GM06990 (cell line): ENCODE data around the gene OTUB2.
A peak's percentile ranks its signal among the peaks of the same experiment; 100 is the strongest.

ENCODE experiments used
- DNase-seq: peaks from one replicate; pipeline ENCODE4 v3.0.0-alpha.2; 2011; ENCODE audit not compliant: insufficient read length; ENCODE audit errors: extremely low read depth
- H3K27me3 ChIP-seq: replicated peaks from 2 replicates; pipeline ENCODE4 v1.6.0; 2011; ENCODE audit warnings: low read length; ENCODE audit not compliant: control insufficient read depth, insufficient read depth
- H3K36me3 ChIP-seq: 2 replicates; pipeline ENCODE4 v1.5.1; 2011; ENCODE audit warnings: low read length; ENCODE audit not compliant: control insufficient read depth, insufficient read depth
- H3K4me3 ChIP-seq: replicated peaks from 2 replicates; pipeline ENCODE4 v1.5.1; 2011; ENCODE audit warnings: low read depth, mild to moderate bottlenecking, control low read depth, low read length
- CTCF ChIP-seq: IDR thresholded peaks from 2 replicates; pipeline ENCODE4 v1.5.1; 2011; ENCODE audit warnings: low read length, control low read depth, mild to moderate bottlenecking, inconsistent platforms; ENCODE audit not compliant: insufficient read depth, poor library complexity, severe bottlenecking

Gene OTUB2

GRCh38 chr14:94003397-94003796 lies 22.7 kb upstream of the OTUB2 start:
- no peaks in the 10 kb centered on the region for H3K36me3 ChIP-seq
- H3K27me3 ChIP-seq: peaks cover 2% of the 10 kb centered on the region
- no peak for TF ChIP-seq CTCF
- no peak for DNase-seq
- no peak overlapping the region for H3K4me3 ChIP-seq

DNA sequence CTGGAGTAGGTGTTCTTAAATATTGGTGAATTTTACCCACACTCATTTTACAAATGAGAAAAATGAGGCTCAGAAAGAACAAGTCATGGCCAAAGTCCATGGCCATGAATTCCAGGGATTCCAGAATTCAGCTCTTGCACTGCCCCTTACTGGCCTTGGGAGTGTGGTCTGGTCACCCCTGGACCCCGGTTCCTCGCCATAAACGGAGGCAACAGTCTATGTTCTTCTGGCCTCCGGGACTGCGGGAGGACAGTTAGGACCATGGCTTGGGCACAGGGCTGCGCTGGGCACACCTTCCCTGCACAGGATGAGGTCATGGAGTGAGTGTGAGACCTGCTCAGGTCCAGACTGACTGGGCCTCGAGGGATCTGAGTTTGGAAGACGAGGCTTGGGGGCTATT lies 22.1 kb upstream of the OTUB2 start:
- no peaks in the 10 kb centered on the region for H3K36me3 ChIP-seq
- no peak for TF ChIP-seq CTCF
- peaks cover 2% of the 10 kb centered on the region for H3K27me3 ChIP-seq
- no peak overlapping the region for H3K4me3 ChIP-seq
- no peak for DNase-seq

DNA sequence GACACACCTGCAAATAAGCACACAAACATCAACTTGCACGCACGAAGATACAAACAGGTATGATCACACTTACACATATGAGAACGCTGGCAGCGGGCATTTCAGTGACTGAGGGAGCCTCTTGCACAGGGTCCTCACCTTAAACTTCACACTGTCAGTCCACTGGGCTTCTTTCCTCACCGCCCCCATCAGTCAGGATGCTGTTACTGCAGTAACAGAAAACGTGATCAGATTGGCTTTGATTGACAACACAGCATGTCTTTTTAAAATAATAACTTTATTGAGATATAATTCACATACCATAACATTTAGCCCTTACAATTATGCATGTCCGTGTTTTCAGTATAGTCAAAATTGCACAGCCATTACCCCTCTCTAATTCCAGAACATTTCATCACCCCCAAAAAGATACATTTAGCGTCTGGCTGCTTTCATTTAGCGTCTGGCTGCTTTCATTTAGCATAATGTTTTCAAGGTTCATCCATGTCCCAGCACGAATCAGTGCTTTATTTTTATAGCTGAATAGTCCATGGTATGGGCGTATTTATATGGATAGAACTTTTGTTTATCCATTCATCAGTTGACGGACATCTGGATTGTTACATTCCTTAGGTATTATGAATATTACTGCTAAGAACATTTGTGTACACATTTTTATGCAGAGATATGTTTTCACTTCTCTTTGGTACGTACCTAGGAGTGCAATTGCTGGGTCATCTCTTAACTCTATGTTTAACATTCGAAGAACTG lies 20.6 kb upstream of the OTUB2 start:
- Histone ChIP-seq H3K27me3 (peaks cover 2% of the 10 kb centered on the region), H3K36me3 (no peaks in the 10 kb centered on the region), H3K4me3 (no peak overlapping the region)
- peak; percentile 62 for TF ChIP-seq CTCF
- no peak for DNase-seq

- Histone ChIP-seq H3K36me3 (no peaks in the 10 kb centered on the region), H3K4me3 (no peak overlapping the region), H3K27me3 (peaks cover 2% of the 10 kb centered on the region)
- no peak for TF ChIP-seq CTCF
- no peak for DNase-seq
Observed at GRCh38 chr14:94008234-94008633, 17.9 kb upstream of the OTUB2 start.

DNA sequence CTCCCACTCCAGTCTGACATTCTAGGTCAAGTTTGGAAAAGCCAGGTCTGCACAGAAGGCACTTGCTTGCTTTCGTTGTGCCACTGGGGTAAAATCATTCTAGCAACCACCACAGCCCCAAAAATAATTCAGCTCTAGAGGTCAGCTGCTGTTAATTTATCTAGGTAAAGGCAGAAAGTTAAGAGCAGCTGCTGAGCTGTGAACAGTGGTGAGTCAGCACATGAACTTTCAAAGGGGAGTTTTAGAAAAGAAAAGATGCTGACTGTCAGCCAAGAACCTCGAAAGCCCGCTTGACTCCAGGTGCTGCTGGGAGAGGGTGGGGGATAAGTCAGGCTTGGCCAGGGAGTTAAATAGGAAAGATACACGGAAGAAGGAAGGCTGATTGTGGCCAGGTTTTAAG lies 16.4 kb upstream of the OTUB2 start:
- H3K4me3 ChIP-seq: no peak overlapping the region
- DNase-seq: no peak
- no peaks in the 10 kb centered on the region for H3K27me3 ChIP-seq
- no peaks in the 10 kb centered on the region for H3K36me3 ChIP-seq
- no peak for TF ChIP-seq CTCF

DNA sequence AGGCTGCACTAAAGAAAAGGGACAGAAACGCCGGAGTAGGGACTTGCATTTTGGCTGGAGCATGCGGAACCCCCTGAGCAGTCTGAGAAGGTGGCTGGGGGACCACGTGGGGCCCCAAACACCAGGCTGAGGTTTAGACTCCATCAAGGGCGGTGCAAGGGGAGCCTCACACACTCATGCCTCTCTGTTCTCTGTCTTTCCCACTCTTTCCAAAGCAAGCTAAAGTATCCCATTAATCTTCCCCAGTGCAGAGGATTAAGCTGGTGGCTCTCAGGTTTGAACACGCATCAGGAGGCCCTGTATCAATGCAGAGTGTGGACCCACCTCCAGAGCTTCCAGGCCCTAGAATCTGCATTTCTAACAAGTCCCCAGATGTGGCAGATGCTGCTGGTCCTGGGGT lies 15.5 kb upstream of the OTUB2 start:
- Histone ChIP-seq H3K4me3 (no peak overlapping the region), H3K27me3 (no peaks in the 10 kb centered on the region), H3K36me3 (no peaks in the 10 kb centered on the region)
- TF ChIP-seq CTCF: no peak
- DNase-seq: no peak
